Left lobe of liver (tissue), 2 donors: ENCODE results near the gene SAMD14. TPM values are rescaled to one million over a fixed set of nuclear protein-coding genes. Genes with fewer than 3 reads are reported as not detected.

Experiments used
- ATAC-seq: fragments of 200-7000 bp; cut with Tn5 transposase; one replicate; pipeline ENCODE4 v1.9.1; 2020; ENCODE audit warnings: mild to moderate bottlenecking, moderate library complexity
- DNase-seq: peaks from one replicate; pipeline ENCODE4 v3.0.0-alpha.2; 2020; ENCODE audit warnings: low spot score
- total RNA-seq: library from RNA; stranded (reverse); gene quantifications from one replicate; pipeline ENCODE4 v1.2.1, GENCODE V29; 2021
- donor health status: DM: no; HTN: no; CAD: no; lungs with moderate emphysema.
- donor health status: DM: no; HTN: yes; CAD: no.

Gene SAMD14
- total RNA-seq, 1 donor from 2014 or later: 1.9 TPM

DNA sequence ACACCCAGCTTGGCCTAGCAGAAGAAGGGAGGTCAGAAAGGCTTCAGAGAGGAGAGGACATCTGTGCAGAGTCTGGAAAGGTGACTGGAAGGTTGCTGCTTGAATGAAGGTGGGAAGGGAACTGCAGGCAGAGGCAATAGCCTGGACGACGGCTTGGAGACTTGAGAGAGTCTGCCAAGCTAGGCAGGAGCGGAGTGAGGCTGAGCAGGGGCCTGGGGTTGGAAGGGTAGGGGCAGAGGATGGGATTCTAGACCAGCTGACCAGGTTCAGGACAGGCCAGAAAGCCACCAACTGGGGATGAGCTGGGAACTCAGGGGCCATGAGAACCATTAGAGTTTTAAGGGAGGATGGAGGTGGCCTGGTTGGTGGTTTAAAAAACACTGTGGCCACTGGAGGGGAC lies 35.5 kb upstream of the SAMD14 start:
- ATAC-seq (no peak), DNase-seq (no peak)

DNA sequence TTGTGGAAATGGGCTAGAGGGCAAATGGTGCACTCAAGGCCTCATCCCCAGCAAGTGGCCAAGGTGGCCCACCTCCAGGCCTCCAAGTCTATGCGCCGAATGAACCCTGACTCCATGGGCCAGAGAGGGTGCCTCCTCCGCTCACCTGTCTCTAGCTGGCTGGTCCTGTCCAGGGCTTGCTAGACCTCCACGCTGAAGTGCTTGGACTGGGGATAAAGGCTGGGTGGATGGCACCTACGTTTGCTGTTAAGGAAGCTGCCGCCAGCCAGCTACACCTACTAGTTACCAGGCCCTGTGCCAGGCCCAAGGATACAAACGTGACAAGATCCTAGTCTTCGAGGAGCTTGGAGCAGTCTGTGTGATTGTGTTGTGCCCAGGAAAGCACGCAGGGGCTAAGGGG lies 35.1 kb upstream of the SAMD14 start:
- ATAC-seq: no peak
- no peak for DNase-seq

DNA sequence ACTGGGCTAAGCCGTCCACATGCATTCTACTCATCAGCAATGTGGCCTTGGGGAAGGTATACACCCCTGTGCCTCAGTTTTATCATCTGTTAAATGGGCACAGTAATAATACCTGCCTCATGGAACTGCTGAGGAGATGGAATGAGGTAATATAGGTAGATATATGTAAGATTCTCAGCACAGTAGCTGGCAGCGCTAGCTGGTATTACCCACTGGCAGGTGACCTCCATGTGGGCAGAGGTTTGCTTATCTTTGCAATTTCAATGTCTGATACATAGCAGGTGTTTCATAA lies 34.7 kb upstream of the SAMD14 start:
- no peak for DNase-seq
- no peak for ATAC-seq

DNA sequence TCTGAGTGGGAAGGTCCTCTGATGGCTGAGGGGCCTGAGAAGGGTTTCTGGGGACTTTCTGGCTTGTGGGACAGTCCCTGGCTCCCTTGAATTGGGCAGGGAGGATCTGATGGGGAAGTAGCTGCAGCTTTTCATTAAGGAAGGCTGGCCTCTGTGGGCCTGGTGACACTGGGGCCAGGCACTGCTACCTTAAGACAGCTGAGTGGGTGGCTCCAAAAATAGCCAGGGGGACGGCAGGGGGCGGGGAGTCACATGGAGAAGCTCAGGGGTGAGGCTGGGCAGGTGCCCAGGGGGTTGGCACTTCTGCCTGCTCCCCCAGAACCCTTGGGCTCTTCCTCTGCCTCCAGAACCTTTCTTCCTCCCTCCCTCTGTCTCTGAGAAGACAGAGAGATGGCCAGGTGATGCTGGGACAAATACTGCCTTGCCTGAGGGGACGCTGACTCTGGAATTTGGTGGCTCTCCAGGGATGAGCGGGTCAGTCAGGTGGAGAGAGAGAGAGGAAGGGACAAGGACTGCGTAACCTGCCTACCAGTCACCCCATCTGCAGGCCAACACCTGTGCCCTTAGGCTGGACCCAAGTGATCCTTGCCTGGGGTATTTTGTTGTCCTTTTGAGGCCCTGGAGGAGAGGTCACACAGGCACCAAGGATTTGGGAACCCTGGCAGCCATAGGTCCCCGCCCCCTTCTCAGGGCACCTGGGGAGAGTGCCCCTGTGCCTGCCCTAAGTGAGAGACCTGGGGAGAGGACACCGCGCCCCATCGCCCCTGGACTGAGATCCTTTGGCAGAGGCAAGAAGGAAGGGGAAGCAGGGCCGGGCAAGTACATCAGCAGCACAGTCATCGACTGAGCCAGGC lies 34.1 kb upstream of the SAMD14 start:
- DNase-seq: no peak
- no peak for ATAC-seq

DNA sequence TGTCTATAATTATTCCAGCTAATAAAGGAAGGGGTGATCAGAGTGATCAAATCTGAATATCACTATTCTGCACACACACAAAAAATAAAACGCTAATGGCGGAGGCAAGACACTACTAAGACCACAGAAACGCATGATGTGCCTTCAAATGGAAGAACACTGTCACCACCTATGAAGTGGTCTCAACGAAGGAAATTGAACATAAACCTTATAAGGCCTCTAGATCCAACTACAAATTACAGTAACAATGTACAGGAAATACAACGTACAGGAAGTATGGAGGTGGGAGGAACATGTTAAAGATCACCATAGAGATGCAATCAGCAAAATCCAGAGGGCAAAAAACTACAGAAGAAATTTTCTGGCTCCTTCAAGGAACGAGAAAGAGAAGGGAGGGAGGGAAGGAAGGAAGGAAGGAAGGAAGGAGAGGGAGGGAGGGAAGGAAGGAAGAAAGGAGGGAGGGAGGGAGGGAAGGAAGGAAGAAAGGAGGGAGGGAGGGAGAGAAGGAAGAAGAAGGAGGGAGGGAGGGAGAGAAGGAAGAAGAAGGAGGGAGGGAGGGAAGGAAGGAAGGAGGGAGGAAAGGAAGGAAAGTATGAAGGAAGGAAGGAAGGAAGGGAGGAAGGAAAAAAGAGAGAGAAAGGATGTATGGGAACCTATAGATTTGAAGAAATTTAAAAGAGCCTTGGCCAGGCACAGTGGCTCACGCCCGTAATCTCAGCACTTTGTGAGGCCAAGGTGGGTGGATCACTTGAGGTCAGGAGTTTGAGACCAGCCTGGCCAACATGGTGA lies 32.7 kb upstream of the SAMD14 start:
- DNase-seq: no peak
- ATAC-seq: no peak

DNA sequence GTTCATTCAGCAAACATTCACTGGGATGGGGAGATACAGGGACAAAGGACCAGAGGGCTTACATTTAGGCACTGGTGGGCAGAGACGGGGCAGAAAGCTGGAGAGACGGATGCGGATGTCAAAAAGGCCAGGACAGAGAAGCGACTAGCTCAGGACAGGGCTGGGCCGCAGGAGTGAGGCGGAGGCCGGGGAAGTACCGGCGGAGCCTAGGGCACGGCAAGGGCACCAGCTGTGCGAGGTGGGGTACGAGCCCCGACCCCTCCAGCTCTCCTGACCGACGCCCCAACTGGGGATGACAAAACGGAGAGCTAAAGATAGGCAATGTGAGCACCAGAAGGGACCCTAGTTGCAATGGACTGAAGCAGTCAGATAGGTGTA lies 31.9 kb upstream of the SAMD14 start:
- ATAC-seq (no peak), DNase-seq (no peak)

DNA sequence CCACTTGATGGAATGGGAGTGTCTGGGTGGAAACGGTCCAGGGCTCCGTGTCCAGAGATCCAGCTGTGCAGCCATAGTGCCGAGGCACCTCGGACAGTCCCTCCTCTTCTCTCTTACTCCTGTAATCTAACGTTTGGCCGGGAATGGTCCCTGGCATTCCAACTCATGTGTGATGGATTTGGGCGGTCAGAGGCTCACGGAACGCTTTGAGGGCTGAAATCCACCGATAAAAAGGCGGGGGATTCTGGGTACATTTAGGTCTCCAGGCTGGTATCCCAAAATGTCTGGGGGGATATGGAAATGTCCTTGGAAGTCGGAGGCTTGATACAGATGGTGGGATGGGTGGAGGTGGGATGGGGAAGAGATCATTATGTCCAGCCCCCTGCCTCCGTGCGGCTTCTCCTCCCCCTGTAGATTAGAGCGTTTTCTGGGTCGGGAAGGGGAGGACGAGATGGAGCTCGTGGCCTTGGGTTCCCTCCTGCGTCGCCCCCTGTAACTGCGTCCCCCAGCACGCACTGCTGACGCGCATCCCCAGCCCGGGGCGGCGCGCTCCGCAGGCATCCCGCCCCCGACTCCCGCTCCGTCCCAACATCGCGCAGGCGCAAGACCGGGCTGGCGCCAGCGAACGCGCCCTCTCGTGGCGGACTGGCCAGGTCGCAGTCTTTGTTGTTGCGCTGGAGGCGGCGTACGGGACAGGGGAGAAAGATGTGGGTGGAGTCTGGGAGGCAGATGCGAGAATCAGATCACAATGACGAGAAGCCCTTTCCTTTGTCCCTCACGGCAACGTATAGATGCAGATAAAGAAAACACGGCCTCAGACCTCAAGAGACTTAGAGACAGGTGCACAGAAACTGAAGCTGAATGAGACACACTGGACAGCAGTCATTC lies 31.3 kb upstream of the SAMD14 start:
- ATAC-seq (peak; percentile 99), DNase-seq (peak; percentile 91)

DNA sequence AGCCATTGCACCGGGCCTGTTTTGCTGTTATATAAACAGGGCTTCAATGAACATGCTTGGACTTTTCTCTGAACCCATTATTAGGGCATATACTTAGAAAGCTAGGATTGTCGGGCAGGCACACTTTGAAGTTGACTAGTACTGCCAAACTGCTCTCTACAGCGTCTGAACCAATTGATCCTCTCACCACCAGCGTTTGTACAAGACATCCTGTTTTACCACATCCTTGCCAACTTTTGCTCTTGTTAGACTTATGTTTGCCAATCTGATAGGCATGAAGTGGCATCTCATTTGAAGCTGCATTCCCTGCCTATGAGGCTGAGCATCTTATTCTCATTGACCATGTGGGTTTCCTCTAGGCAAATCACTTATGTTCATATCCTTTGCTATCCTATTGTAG lies 27.9 kb upstream of the SAMD14 start:
- DNase-seq: no peak

DNA sequence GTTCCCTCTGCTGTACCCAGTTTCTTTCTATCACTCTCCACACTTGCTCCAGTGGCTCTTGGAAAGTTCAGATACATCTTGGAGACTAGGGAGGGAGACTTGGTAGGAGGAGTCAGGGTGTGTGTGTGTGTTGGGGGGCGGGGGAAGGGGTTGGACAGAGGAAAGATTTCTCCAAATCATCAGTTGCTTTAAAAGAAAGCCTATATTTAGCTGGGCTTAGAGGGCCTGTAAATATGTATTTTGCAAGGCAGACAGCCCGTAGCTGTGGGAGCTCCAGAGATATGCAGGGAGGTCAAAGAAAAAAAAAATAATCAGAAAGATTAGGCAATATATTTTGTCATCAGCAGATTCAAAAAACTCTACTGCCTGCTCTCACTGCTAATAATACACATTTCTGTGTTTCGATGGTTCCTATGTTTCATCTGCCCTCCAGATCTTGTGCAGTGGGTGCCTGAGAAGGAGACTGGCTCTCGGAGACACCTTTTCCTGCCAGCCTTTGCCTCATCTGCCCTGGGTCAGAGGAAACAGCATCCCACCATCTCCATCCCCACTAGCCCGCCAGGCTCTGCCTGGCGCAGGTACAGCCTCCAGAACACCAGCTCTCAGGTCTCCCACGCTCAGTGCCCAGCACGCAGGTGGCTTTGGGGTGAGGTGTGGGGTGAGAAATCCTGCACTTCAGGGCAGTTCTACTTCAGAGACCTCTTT lies 25.3 kb upstream of the SAMD14 start:
- ATAC-seq (no peak), DNase-seq (no peak)

More for the DNA sequence above, 27.9 kb upstream of the SAMD14 start:
- ATAC-seq: no peak

DNA sequence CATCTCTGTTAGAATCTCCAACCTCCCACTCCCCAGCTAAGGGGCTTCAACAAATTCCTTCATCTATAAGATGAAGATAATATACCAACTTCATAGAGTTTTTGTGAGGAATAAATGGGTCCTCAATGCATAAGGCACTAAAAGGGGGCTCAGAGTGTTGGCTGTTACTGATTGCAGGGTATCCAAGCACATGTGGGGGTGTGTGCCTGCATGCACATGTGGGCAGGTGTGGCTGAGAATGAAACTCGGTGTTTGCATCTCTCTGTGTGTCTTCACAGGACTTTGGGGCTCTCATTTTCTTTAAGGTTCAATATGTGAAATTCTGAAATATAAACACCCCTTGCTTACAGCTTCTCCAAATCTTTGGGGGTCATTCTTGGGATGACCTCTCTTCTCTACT lies 24.6 kb upstream of the SAMD14 start:
- DNase-seq: no peak
- ATAC-seq: no peak

DNA sequence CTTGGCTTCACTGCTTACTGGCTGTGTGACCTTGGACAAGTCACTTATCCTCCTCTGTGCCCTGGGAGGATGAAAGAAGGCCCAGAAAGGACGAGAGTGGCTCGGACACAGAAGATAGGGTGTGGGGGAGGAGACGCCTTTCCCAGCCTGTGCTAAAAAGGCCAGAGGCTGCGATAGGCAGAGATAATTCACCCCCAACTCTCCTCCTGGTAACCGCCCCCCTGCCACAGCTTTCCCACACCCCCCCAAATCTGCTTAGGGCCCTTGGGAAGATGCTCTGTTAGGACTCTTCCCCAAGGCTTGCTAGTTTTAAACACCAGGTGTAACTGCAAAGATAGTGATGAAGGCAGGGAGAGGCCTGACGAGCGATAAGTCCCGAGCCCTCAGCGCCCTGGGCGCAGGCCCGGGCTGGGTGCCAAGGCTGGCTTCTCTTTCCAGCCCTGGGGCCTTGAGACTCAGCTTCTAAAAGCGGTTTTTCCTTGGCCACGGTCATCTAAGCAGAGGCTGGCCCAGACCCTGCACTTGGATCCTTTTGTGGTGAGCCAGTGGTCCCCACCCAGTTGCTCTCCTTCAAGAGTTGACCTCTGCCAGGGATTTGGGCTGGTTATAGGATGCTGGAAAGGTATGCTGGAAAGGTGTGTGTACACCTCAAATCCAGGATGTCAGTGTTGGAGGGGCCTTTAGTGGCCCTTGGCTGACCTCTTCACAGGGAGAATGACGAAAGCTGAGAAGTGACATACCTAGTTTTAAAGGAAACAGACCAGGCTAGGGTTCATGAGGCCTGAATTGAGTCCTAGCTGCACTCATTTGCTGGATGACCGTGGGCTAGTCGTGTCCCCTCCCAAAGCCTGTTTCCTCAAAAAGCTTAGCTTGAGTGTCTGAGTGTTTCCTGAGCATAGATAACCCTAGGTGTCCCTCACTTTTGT lies 24.0 kb upstream of the SAMD14 start:
- ATAC-seq: no peak
- no peak for DNase-seq

DNA sequence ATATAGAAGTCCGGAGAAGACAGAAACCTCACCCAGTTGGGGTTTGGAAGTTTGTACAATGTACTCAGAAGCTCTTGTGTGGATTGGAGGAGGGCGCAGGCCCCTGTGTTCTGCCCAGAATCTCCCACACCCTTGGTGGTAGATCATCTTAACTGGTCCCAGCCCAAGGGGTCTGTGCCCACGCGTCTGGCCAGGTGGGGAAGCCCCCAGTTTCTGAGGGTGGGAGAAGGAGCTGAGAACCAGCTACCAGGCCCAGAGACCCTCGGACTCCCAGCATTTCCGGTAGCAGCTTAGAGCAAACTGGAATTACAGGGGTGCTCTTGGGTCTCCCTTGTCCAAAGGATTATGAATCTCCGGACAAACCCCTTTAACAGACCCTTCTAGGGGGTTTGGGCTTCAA lies 22.8 kb upstream of the SAMD14 start:
- ATAC-seq (no peak), DNase-seq (no peak)

DNA sequence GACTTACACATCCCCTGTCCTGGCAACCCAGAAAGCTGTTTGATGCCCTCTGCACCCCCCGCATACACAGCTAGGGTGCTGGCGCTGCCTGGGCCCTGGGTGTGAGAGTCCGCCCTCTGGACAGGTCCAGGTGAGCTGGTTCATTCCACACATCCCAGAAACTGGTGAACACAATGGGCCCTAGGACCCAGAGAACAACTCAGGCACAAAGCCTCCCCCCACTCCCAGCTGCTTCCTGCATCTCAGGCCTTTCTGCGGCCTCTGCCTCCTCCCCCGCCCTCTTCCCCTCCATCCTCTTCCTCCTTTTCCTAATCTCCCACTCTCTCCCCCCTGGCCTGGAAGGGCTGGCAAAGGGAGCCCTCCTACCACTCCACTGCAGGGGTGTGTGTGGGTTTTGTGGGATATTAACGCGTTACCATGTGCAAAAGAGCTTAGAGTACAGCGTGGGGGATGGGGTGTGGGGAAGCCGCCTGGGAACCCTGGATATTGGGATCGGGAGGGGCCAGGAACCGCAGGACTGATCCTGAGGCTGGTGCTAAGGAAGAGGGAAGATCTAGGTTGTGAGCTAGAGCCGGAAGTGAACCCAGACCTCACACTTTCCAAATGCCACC lies 22.1 kb upstream of the SAMD14 start:
- DNase-seq (peak; percentile 81), ATAC-seq (peak; percentile 47)

DNA sequence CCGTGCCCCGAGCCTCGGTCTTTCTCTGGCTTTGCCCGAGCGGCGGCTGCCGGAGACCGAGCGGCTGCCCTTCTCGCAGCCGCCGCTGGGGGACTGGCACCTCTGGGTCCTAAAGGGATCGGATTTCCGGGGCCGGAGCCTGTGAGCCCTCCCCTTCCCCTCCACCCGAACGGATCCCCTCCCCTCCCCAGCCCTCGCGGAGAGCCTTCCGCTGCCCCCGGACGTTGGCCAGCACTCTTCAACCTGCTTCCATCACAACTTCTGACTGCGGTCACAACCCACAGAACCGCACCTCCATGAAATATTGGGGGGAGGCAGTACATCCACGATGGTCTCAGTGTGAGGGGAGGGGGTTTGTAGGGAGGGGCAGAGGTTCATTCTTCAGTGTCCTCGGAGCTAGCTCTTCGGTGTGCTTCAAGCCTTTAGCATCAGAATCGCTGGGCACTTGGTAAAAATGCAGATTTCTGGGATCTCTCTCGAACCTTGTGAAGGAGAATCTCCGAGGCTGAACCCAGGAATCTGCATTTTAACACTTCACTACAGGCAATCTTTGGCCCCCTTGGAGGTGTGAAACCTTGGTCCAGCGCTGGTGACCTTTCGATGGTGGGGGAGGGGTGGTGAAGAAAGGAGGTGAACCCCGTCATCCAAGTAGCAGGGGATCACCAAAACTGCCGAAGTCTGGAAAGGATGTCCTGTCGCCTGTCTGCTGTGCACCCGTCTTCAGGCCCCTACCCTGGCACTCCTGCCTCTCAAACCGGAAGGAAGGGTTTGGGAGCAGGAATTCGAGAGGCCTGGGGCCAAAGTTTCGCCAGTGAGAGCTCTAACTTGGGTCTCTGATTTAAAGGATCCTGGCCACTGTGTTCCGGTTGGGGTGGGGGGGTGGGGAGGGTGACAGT lies 21.3 kb upstream of the SAMD14 start:
- ATAC-seq (peak; percentile 61), DNase-seq (peak; percentile 89)

DNA sequence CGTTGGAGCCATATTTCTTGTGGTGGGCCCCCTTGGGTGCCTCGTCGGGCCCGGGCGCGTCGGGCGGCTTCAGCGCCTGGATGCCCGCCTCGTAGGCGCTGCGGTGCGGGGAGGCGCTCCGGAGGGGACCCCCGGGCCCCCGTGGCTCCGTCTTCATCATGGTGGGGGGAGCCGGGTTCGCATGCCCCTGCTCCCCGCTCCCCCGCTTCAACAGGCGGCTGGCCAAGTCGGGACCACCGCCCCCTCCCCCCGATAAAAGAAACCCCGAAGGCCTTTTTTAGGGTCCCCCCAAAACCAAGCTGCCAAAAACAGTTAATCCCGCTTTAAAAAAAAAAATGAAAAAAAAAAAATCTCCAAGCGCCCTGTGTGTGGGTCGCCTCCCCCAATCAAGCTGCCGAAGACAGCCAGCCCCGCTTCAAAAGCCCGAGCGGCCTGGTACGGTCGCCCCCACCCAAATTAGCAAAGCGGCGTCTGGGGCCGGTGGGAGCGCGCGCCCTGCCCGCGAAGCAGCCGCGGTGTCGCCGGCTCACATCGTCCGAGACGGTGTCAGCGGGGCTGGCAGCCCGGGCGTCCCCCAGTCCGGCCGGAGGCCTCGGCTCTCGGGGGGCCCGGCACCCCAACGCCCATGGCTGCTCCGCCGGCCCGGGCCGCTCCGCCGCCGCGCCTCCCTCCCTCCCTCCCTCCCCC lies 20.5 kb upstream of the SAMD14 start, which contains the start of gene PPP1R9B:
Gene PPP1R9B, minus strand, starts transcription at position 324 of the 687 bp plus-strand sequence. Its CDS starts 164 bp downstream, at position 160.
- DNase-seq (no peak), ATAC-seq (no peak)

DNA sequence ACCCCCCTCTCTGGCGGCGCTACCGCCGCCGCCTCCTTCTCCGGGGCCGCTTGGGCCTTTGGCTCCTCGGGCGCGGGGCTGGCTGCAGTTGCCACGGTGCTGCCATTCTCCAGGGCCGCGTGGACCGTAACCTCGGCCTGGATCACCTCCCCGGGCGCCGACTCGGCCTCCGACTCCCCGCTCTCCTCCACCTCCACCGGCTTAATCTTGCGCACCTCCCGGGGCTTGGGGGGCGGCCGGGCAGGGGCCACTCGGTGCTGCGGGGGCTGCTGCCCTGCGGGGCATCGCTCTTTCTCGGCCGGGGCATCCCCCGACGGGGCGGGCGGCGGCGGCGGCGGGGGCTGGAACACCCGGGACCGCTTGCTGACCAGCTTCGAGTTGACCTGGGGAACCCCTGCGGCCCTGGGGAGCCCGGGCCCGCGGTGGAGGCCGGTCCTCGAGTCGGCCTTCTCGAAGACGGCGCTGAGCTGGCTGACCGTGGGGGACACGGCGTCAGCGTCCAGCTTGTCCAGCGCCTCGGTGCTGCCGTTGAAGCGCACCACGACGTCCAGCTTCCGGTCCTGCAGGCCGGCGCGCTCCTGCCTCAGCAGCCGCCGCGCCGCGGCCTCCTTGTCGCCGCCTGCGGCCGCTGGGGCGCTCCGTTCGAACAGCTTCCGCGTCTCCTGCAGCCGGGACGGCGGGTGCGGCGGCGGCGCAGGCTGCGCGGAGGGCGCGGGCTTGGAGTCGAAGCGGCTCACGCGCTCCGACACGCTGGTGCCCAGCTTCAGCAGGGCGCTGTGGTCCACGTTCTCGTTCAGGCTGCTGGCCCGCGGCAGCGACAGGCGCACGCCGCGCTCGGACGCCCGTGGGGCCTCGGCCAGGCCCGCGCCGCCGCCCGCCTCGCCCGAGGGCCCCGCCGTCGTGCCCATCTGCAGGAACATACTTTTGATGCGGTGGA lies 19.7 kb upstream of the SAMD14 start:
- ATAC-seq (peak; percentile 15), DNase-seq (peak; percentile 73)

DNA sequence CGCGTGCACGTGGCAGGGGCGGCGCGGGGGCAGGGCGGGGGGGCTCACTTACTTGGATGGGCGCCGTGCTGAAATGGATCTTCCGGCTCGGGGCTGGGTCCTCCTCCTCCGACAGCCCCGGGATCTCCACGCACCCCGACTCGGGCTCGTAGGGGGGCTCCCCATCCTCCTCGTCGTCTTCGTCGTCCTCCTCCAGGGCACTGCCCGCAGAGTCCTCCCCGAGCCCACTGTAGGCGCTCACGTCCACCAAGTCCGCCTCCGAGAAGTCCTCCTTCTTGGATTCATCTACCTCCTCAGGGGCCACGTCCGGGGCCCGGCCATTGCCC lies 19.1 kb upstream of the SAMD14 start:
- no peak for DNase-seq
- ATAC-seq: no peak
